GM18907 (cell line): Measurements from ENCODE around the gene EFCAB13.
"Not testable (repeated sequence)": the region's sequence is repeated elsewhere in the genome, so short reads cannot be mapped to it uniquely, and the experiment has no call there.

Source experiments
- ATAC-seq: cut with Tn5 transposase; IDR thresholded peaks from one replicate; pipeline ENCODE4 v1.9.1; 2021; ENCODE audit warnings: mild to moderate bottlenecking, moderate library complexity; ENCODE audit not compliant: unreplicated experiment

The EFCAB13 gene

DNA sequence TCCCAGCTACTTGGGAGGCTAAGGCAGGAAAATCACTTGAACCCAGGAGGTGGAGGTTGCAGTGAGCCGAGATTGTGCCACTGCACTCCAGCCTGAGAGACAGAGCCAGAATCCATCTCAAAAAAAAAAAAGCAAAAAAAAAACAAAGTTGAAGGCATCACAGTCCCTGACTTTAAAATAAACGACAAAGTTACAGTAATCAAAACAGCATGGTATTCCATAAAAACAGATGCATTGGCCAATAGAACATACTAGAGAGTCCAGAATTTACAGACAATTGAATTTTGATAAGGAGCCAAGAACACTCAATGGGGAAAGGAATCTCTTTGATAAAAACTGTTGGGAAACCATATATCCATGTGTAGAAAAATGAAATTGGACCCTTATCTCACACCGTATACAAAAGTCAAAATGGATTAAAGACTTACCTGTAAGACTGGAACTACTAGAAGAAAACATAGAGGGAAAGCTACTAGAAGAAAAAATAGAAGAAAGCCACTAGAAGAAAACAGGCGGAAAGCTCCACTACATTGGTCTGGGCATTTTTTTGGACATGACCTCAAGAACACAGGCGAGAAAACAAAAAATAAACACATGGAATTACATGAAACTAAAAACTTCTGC lies 2.8 kb upstream of the EFCAB13 start:
- no peak for ATAC-seq

DNA sequence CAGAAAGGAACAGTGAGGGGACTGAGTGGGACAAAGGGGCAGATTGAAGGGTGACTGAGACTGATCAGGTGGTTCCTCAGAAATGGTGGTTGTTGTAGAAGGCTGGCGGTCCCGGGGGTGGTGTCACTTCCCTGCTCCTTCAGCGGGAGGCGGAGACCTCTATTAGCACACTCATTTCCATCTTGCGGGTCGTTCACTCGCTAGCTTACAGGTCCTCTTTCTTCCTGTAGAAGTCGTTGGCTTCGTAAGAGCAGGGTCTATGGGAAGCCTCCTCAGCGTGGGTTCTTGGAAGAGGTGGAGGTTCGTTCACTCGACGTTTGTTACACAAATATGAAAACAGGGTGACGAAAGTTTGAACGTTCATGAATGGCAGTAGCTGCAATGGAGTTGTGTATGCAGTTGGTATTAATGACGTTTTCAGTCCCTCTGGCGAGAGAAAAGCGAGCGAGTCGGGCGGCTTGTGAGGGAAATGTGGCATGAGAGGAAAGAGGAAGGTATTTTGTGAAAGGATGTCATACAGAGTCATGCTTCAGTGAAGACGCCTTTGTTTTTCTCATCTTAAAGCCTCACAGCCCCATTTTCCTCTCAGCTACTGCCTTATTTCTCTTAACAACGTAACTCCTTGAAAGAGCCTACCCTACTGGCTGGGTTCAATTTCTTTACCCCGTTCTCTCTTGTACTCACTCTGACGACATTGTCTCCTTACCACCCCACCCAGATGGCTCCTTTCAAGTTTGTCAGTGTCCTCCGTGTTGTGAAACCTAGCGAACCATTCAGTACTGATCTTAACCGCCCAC lies 667 bp downstream of the EFCAB13 start:
- ATAC-seq, result peak; percentile 43

DNA sequence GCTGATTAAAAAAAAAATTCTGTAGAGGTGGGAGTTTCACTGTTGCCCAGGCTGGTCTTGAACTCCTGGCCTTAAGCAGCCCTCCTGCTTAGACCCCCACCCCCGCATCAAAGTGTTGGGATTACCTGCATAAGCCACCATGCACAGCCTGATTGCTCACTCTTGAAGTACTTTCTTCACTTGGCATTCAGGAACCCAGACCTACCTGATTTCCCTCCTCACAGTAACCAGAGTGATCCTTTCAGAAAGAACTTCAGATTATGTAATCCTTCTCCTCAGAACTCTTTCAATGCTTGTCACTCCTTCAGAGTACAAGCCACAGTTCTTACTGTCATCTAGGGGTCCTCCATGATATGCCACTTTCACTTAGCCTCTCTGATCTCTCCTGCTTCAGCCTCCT lies 1.4 kb downstream of the EFCAB13 start:
- no peak for ATAC-seq

DNA sequence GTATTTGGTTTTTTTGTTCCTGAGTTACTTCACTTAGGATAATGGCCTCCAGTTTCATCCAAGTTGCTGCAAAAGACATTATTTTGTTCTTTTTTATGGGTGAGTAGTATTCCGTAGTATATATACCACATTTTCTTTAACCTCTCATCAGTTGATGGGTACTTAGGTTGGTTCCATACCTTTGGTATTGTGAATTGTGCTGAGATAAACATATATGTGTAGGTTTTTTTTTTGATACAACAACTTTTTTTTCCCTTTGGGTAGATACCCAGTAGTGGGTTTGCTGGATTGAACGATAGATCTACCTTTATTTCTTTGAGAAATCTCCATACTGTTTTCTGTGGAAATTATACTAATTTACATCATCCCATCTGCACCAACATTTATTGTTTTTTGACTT lies 6.8 kb downstream of the EFCAB13 start:
- no peak for ATAC-seq

DNA sequence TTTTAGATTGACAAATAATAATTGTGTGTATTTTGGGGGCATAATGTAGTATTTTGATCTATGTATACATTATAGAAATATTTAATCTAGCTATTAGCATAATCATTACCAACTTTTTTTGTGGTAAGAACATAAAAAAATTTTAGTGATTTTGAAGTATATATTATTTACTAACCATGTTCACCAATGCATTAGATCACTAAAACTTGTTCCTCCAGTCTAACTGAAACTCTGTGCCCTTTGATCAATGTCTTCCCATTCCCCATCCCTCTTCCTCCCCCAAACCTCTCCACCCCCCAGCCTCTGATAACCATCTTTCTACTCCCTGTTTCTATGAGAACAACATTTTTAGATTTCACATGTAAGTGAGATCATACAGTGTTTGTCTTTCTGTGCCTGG lies 8.5 kb downstream of the EFCAB13 start:
- no peak for ATAC-seq

DNA sequence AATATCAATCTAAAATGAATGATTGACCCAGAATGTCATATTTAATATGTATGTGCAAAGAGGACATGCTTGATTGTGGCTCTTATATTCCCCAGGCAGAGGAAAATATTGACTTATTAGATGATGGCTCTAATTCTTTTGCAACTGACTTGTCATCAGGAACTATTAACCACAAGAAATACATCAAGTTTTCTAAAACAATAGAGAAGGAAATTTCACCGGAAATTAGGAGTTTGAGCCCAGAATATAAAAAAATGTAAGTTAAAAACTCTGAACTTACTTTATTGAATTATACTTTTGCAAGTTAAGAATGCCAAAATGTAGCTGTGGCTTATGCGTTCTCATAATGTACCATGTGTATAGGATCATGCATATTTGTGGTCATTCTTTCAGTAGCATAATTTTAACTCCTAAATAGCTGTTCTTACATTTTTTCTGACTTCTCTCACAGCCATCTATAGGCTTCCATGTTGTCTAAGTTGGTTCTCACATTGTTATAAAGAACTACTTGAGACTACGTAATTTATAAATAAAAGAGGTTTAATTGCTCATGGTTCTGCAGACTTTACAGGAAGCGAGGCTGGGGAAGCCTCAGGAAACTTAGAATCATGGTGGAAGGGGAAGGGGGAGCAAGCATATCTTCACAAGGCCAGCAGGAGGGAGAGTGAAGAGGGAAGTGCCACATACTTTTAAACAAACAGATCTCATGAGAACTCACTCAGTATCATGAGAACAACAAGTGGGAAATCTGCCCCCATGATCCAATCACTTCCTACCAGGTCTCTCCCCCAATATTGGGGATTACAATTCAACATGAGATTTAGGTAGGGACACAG lies 11.6 kb downstream of the EFCAB13 start:
- ATAC-seq, result no peak

DNA sequence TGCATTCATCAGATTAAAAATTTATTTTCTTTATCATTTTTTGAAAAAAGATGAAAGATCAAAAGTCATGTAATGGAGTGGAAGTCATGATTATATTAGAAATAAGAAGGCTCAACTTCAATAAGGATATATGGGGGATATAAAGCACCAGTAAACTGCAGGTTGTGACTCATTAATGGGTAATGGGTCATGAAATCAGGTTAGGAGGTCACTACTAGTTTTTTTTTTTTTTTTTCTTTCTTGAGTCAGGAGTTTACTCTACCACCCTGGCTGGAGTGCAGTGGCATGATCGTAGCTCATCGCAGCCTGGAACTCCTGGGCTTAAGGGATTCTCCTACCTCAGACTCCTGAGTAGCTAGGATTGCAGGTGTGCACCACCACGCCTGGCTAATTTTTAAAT lies 14.3 kb downstream of the EFCAB13 start:
- ATAC-seq, result no peak

DNA sequence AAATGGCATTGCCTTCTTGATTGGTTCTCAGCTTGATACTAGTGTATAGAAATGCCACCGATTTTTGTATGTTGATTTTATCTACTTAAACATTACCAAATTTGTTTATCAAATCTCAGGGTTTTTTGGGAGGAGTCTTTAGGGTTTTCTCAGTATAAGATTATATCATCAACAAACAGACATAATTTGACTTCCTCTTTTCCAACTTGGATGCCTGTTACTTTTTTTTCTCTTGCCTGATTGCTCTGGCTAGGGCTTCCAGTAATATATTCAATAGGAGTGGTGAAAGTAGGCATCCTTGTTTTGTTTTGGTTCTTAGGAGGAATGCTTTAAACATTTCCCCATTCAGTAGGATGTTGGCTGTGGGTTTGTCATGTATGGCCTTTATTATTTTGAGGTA lies 29.1 kb downstream of the EFCAB13 start:
- ATAC-seq, result no peak

DNA sequence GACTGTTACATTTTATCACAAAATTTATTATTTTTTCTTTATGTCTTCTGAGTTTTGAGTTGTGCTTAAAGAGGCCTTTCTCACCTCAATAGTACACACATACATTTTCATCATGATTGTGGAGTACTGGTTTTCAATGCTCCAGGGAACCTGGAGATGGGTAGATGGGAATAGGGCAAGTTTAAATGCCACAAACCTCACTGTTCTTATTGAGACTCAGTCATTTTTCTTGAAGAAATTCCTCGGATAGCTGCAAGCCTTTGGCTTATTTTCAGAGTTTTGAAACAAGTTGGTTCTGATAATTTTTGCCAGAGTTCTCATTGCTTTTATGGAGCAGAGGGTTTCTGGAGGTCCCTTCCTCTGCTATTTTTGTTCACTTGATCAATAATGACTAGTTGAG lies 34.9 kb downstream of the EFCAB13 start:
- ATAC-seq, result no peak

DNA sequence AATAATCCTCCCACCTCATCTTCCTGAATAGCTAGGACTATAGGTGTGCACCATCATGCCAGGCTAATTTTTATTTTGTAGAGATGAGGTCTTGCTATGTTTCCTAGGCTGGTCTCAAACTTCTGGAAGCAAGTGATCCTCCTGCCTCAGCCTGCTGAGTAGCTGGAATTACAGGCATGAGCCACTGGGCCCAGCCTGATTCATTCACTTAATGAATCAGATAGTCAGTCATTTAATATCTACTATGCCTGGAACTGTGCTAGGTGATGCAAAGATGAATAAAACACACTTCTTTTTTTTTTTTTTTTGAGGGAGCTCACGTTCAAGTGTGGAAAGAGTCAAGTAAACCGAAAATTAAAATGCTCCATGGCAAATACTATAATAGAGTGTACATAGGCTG lies 39.4 kb downstream of the EFCAB13 start:
- no peak for ATAC-seq

DNA sequence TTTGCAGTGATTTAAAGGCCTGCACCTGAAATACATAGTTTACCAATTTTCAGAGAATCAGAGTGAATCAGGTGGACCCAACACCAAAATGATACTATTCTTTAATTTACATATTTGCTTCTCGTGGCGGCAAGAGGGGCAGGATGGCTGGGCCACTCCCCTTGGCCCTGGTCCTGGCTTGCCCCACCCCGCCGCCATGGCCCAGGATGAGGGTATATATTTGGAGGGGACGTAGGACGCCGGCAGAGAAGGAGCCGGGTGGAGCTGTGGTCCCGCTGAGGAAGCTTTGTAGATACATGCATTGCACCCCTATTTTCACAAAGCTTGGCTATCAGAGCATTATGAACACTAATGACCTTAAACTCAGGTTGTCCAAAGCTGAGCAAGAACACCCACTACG lies 43.5 kb downstream of the EFCAB13 start:
- no peak for ATAC-seq

DNA sequence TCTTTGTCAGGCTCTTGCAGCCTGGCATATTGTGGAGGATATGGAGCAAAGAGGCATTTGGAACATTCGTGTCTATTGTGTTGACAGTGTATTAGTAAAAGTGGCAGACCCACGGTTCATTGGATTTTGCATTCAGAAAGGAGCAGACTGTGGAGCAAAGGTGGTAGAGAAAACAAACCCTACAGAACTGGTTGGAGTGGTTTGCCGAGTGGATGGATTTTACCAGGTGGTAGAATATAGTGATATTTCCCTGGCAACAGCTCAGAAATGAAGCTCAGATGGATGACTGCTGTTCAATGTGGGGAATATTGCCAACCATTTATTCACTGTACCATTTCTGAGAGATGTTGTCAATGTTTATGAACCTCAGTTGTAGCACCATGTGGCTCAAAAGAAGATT lies 44.5 kb downstream of the EFCAB13 start:
- ATAC-seq, result no peak

DNA sequence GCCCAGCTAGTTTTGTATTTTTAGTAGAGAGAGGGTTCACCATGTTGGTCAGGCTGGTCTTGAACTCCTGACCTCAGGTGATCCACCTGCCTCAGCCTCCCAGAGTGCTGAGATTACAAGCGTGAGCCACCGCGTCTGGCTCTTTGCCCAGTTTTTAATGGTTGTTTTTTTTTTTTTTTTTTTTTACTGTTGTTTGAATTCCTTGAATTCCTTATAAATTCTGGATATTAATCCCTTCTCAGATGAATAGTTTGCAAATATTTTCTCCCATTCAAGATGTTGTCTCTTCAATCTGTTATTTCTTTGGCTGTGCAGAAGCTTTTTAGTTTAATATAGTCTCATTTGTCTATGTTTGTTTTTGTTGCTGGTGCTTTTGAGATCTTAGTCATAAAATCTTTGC lies 47.1 kb downstream of the EFCAB13 start:
- not testable (repeated sequence) for ATAC-seq

DNA sequence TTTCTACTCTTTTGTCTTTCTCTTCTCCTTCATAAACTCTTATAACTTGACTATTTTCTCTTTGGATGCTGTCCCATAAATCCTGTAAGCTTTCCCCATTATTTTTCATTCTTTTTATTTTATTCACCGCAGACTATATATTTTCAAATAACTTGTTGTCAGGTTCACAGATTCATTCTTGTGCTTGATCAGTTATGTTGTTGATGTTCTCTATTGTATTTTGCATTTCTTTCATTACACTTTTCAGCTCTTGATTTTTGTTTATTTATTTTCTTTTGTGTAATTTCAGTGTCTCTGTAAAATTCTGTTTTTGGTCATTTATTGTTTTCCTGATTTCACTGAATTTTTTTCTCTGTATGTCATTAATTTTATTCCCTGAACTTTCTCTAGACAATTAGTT lies 49.2 kb downstream of the EFCAB13 start:
- ATAC-seq, result no peak

DNA sequence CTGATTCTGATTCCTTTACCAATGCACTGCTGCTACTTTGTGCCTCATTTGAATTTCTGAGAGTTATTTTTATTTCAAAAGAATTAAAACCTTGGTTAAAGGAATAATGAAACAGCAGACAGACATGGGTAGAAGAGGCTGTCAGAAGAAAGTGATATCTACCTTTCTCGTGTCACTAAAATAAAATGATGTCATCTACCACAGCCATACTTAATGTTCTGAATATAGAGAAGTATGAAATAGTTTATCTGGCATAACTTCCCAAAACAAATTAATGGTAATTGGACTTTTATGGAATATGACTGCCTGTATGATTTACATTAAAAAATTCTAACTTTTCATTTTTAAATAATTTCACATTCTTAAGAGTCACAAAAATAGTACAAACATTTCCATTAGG lies 52.5 kb downstream of the EFCAB13 start:
- ATAC-seq, result no peak

DNA sequence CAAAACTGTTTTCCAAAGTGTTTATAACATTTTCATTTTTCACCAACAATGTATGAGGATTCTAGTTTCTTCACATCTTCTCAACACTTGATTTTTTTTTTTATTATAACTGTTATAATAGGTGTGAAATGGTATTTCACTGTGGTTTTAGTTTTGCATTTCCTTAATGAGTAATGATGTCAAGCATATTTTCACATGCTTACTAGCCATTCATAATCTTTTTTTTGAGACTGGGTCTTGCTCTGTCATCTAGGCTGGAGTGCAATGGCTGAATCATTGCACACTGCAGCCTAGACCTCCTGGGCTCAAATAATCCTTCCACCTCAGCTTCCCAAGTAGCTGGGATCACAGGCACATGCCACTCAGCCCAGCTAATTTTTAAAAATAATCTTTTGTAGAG lies 65.1 kb downstream of the EFCAB13 start:
- no peak for ATAC-seq

DNA sequence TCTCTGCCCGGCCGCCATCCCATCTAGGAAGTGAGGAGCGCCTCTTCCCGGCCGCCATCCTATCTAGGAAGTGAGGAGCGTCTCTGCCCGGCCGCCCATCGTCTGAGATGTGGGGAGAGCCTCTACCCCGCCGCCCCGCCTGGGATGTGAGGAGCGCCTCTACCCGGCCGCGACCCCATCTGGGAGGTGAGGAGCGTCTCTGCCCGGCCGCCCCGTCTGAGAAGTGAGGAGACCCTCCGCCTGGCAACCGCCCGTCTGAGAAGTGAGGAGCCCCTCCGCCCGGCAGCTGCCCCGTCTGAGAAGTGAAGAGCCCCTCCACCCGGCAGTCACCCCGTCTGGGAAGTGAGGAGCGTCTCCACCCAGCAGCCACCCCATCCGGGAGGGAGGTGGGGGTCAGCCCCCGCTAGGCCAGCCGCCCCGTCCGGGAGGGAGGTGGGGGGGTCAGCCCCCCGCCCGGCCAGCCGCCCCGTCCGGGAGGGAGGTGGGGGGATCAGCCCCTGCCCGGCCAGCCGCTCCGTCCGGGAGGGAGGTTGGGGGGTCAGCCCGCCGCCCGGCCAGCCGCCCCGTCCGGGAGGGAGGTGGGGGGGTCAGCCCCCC lies 73.9 kb downstream of the EFCAB13 start:
- not testable (repeated sequence) for ATAC-seq

DNA sequence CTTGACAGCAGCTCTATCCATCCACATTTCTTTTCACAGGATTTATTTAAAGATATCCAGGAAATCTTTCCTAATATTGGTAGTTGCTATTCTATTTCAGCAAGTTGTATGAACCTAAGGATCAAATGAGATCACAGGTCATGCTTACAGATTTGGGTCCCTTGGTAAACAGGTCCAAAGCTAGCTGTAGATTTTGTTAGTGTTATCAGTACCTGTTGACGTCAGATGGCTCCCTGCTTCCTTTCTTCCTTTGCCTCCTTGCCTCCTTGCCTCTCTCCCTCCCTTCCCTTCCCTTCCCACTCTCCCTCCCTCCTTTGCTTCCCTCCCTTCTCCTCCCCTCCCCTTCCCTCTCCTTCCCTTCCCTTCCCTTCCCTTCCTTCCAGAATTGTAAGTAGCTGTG lies 76.6 kb downstream of the EFCAB13 start:
- no peak for ATAC-seq

DNA sequence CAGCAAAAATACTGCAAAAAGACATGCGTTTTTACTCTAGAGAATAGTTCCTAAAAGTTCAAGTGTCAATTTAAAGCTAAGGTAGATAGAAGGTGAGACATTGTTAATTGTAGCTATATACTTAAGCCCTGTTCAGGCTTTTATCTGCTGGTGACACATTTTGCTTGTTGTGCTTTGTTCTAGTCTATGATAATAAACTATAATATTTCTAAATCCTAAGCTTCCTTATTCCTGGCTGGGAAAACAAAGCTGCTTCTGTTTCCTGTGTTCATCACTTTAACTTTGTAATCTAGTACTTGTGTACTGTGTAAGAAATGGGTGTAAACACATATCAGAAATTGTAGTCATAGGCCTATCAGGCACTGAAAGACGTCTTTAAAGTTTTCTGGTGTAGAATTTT lies 77.3 kb downstream of the EFCAB13 start:
- no peak for ATAC-seq

DNA sequence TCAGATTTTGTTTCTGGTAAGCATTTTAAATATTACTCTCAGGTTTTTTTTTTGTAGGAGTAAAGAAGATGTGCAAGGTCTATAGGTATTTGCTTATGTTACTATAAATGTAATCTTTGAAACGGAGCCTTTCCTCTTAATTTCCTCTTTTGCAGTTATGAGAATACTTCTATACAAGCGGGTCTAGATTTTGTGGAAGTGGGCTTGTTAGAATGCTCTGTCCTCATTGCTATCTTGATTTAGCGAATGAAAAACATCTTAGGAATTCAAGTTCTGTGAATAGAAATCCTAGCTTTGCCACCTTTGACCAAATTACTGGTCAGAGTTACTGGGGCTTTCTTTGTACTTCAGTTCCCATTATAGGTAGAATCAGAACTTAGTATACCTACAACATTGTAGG lies 80.3 kb downstream of the EFCAB13 start:
- no peak for ATAC-seq

DNA sequence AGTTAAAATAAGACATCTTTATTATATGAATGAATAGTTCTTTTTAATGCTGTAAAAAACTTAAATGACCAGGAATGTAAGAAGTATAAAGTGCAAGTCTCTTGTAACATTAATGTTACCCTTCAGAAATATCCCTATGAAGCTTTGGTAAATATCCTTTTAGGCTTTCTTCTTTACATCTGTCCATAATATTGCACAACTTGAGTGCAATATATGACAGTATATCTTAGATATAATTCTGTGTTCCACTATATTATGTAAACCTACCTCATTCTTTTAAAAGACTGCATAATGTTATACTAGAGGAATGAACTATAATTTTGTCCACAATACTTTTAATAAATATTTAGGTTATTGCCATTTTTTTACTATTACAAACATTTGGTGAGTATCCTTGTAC lies 81.1 kb downstream of the EFCAB13 start:
- ATAC-seq, result no peak

DNA sequence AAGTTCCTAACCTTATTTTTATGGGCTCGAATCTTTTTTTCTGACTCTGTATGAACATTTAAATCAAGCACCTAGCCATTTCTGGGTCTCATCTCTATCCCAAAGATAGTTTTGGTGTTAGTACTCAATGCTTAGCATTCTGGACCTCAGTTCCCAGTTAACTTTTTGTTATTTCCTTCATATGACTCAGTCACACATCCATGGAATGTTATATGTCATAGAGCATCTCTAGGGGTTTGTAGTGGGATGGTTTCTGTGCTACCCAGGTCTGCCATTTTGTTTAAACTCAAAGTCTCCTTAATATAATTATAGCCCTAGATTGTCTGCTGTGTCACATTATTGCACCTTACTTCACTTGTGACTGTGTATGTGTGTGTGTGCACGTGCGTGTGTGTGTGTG lies 90.1 kb downstream of the EFCAB13 start:
- no peak for ATAC-seq
